CD4-positive, alpha-beta T cell treated with Interleukin-12 subunit alpha and Interleukin-12 subunit beta, for 1 hour (primary cell): Measurements from ENCODE around the gene B4GALT5.
"Not testable (repeated sequence)": the region's sequence is repeated elsewhere in the genome, so short reads cannot be mapped to it uniquely, and the experiment has no call there.

ENCODE experiments used
- DNase-seq: peaks from one replicate; pipeline ENCODE4 v3.0.0-alpha.2; 2020

B4GALT5 gene

DNA sequence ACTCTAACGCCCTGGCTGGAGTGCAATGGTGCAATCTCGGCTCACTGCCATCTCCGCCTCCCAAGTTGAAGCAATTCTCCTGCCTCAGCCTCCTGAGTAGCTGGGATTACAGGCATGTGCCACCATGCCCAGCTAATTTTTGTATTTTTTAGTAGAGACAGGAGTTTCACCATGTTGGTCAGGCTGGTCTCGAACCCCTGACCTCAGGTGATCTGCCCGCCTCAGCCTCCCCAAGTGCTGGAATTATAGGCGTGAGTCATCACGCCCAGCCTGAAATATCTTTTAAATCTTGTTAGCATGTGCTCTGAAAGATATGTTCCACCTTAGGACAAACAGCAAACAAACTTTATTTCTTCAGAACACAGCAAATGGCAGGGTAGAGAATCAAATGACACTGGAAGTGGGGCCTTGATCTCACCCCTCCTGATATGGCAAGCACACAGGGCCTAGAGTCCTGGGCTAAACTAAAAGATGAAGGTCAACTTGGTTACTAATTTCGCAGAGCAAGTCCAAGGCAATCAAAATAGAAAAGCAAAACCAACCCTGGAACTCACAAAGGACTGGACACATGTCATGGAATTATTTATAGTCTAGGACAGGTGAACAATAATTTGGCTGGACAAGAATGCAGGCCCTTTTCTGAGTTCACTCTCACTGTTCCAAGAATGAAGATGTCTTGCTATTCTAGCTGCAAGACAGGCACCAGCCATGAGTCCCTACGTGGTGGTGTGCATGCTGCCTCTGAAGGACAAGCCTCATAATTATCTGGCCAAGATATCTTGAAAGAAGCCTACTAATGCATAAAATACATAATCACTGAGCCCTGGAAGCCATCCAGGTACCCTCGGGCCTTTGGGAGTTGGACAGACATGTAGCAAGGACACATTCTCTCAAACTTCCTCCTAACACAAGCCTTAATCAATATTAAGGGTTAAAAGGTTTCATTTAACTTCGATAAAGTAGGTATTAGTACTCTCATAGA lies 35.6 kb downstream of the B4GALT5 start:
- DNase-seq: no peak

DNA sequence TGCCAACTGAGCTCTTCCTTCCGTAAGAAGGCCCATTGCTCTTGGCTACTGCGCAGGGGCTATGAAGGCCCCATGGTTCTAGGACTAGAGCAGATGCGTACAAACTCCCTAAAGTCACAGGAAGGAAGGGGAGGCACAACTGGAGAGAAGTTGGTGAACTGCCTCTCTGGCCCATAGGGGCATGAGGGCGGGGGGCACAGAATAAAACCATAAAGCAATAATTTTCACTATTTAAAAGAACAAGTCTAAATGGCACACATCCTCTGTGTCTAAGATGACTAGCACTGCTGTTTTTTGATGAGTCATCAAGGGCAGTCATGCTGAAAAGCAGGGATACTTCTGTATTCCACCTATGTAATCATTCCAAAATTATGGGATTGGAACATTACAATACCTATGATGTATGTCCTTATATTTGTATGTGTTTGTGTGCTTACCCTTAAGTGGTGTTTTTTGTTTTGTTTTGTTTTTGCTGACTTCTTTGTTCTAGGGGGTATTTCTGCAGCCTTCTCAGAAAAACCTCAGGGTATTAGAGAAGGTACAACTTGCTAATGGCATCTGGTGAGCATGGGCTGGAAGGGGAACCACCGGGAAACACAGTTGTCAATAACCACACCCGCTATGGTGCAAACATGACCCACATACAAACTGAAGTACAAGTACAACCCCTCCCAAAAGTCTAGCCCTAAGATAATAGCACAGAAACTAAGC lies 36.9 kb downstream of the B4GALT5 start:
- peak; percentile 75 for DNase-seq

- DNase-seq: no peak
Measured at GRCh38 chr20:49675368-49676151, 38.1 kb downstream of the B4GALT5 start.

DNA sequence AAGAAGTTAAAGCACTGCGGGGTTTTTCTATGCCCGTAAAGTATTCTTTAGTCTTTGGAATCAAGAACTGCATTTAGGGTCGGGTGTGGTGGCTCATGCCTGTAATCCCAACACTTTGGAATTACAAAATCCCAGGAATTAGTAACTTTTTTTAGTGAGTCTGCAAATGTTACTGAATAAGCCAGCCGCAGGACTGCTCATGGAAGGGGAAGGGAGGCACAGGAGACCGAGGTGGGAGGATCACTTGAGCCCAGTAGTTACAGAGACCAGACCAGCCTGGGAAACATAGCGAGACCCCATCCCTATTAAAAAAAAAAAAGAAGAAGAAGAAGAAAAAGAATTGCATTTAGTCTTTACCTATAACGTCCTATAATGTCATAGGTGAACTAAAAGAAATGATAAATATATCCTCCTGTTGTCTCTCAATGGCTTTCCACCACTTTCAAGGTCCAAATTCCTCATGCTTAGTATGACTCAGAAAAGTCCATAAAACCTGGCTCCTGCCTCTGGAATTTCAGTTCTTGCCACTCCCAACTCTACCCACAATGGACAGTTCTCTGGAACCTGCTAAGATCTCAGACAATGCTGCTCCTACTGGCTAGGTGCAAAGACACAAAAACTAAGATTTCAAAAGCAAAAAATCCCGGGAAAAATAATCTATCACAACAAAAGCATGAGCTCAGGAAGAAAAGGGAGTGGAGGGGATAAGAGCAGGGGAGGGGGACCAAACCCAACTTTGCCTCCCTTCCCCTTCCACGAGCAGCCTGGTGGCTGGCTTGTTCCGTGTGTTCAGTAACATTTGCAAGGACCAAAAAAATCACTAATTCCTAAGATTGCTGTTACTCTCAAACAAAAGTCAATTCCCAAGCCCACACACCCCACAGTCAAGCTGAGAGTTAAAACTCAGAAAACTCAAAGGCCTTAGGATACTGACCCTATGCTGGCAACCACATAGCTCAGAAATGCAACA lies 39.0 kb downstream of the B4GALT5 start:
- no peak for DNase-seq

GRCh38 chr20:49672096-49672664 lies 41.5 kb downstream of the B4GALT5 start:
- DNase-seq: no peak

GRCh38 chr20:49671433-49671832 lies 42.2 kb downstream of the B4GALT5 start:
- no peak for DNase-seq

DNA sequence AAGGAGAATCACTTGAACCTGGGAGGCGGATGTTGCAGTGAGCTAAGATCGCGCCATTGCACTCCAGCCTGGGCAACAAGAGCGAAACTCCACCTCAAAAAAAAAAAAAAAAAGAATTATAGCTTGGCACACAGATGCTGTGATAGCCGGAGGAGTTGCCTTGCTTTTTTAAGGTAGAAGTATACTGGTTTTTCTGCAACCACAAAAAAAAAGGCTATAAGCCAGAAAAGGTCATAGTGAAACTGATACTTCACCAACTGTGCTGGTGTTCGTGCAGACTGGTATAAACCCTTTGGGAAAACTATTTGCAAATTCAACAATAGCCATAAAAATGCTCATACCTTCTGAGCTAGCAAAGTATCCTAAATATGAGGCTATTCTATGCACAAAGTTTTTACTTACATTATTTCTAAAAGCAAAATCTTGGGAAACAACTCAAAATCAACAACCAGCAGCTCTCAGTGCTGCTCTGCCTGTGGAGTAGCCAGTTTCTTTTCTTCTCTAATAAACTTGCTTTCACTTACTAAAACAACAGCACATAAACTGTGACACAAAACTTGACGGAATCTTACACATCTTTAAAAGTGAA lies 44.0 kb downstream of the B4GALT5 start:
- DNase-seq: peak; percentile 43

GRCh38 chr20:49668878-49669195 lies 44.8 kb downstream of the B4GALT5 start:
- not testable (repeated sequence) for DNase-seq

GRCh38 chr20:49668181-49668877 lies 45.3 kb downstream of the B4GALT5 start:
- peak; percentile 85 for DNase-seq

DNA sequence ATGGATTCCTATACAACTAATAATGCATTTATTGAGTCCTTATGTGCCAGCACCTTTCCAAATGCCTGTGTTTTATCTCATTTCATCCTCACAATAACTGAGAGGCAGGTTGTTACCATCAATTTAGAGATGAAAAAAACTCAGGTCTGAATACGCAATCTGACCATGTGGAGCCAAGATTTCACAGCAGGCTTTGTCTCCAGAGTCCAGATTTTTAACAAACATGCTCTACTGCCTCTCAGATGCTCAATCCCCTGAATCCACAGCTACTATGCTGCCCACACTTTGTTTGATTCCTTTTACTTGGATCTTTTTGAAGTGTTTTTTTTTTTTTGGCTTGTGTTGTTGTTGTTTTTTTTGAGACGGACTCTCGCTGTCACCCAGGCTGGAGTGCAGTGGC lies 46.8 kb downstream of the B4GALT5 start:
- no peak for DNase-seq

DNA sequence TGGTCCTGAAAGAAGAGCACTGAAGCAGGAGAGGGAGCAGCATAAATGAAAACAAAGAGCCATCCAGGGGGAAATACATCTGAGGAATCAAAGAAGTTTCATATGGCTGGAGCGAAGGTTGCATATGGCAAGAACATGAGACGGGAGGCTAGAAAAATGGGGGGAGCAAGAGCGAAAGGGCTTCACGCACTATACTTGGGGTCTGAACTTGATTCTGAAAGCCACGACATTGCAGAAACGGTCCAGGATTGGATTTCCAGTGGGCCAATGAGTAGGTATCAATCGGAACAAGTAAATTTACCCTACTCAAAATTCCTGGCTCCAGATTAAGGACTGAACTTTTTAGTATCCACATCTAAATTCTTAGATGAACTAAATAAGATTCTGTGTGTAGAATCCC lies 47.9 kb downstream of the B4GALT5 start:
- no peak for DNase-seq

- DNase-seq: no peak
Measured at GRCh38 chr20:49664612-49665313, 48.9 kb downstream of the B4GALT5 start.

- DNase-seq: no peak
Measured at GRCh38 chr20:49663112-49663511, 50.6 kb downstream of the B4GALT5 start.

- DNase-seq: no peak
Measured at GRCh38 chr20:49661560-49662329, 51.9 kb downstream of the B4GALT5 start.

- no peak for DNase-seq
Measured at GRCh38 chr20:49660912-49661311, 52.8 kb downstream of the B4GALT5 start.

- no peak for DNase-seq
Measured at GRCh38 chr20:49659056-49659455, 54.6 kb downstream of the B4GALT5 start.

DNA sequence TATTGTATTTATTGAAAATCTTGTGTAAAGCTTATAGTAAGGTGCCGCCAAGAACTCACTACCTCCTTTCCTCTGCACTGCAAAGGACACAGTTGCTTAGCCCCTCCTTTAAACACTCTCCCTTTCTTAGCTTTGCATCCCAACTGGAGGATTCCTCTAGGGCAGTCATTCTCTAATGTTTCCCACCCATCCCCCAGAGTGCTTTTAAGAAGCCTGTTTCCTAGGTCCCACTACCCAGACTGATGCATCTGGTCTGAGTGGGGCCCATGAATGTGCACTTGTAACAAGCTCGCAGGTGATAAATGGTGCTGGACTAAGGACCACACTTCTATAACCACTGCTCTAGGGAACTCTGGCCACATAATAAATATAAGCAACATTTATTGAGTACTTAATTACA lies 55.2 kb downstream of the B4GALT5 start:
- no peak for DNase-seq

DNA sequence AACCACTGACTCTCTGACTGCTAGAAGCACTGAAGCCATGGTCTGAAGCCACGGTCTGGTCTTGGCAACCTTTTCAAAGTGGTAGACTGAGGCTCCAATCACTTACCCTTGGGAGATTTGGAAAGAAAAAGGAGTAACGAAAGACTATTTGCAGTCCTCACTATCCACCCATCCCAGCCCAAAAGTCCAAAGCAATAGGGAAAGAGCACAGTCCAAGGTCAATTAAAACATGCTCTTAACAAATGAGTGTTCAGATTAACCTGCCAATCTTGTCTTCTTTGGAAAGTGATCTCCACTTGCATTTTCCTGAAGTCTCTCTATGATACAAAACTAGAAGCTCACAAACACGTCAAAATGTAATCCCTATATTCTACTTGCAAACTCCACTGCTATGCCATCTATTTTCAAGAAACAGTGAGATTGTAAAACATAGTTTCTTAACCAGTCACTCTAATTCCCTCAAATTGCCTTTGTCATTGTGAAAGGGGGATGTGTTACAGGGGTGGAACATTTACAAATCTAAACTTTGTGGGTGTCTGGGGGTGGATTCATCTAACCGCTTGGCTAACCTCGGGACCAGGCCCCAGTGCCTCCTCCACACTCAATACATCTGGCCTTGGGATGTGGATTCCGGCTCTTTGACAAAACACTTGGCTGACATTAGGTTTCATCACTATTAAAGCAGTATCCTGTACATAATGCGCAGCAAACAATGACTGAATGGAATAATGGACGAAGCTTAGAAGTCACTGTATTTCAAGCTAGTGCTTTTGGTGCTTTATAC lies 56.4 kb downstream of the B4GALT5 start:
- DNase-seq: no peak
